ENCODE measurements around the gene CHCHD6. TPM values are rescaled to one million over a fixed set of nuclear protein-coding genes. Genes with fewer than 3 reads are reported as not detected.

CHCHD6 gene
- total and polyA plus RNA-seq, 2 donors from 2014 or later: 10.7 to 35.2 TPM

DNA sequence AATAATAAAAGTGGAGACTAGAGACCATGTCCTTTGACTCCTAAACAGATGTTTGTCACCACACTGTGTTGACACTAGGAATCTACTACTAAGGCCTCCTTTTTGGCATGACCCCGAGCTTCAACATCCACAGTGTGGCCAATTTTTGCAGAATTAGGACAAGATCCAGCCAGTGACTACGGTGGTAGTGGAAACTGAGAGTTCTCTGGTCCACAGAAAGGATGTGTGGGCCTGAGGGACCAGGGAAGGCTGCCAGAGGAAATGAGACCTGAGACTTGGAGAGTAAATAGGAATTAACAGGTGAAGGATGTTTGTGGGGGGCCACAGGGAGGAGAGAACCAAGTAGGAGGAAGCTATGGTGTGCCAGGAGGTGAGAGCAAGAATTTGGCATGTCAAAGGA is 122.7 kb downstream of the CHCHD6 start:
- TF ChIP-seq, protein P1, sequence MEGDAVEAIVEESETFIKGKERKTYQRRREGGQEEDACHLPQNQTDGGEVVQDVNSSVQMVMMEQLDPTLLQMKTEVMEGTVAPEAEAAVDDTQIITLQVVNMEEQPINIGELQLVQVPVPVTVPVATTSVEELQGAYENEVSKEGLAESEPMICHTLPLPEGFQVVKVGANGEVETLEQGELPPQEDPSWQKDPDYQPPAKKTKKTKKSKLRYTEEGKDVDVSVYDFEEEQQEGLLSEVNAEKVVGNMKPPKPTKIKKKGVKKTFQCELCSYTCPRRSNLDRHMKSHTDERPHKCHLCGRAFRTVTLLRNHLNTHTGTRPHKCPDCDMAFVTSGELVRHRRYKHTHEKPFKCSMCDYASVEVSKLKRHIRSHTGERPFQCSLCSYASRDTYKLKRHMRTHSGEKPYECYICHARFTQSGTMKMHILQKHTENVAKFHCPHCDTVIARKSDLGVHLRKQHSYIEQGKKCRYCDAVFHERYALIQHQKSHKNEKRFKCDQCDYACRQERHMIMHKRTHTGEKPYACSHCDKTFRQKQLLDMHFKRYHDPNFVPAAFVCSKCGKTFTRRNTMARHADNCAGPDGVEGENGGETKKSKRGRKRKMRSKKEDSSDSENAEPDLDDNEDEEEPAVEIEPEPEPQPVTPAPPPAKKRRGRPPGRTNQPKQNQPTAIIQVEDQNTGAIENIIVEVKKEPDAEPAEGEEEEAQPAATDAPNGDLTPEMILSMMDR (IDR thresholded peaks at IDR 0.05; ENCODE audit: borderline replicate concordance, extremely low read depth, insufficient read depth): no peak
- no peak for FAIRE-seq
- intact Hi-C loops (cut with DNase I): no loop called here
- Histone ChIP-seq H3K27me3 (ENCODE audit: control insufficient read depth, insufficient read depth, low read length) (no peaks in the 10 kb centered on the region), H3K9ac (ENCODE audit: low read length in 3 of 3) (no peak overlapping the region), H3K27ac (ENCODE audit: low read depth in 2 of 2, low read length in 2 of 2) (no peak overlapping the region), H3K36me3 (ENCODE audit: control insufficient read depth in 2 of 3, insufficient read depth in 3 of 3, low read length in 3 of 3) (no peaks in the 10 kb centered on the region), H3K4me1 (ENCODE audit: control insufficient read depth in 2 of 3, insufficient read depth in 2 of 3, low read depth in 1 of 3, low read length in 3 of 3) (no peaks in the 10 kb centered on the region), H3K4me3 (ENCODE audit: low read length in 3 of 3) (no peak overlapping the region), H3K9me3 (ENCODE audit: control insufficient read depth in 2 of 3, insufficient read depth in 1 of 3, low read length in 3 of 3) (peaks cover 0 to under 1% (median 0%) of the 10 kb centered on the region in 3 donors)
- no peak for DNase-seq

DNA sequence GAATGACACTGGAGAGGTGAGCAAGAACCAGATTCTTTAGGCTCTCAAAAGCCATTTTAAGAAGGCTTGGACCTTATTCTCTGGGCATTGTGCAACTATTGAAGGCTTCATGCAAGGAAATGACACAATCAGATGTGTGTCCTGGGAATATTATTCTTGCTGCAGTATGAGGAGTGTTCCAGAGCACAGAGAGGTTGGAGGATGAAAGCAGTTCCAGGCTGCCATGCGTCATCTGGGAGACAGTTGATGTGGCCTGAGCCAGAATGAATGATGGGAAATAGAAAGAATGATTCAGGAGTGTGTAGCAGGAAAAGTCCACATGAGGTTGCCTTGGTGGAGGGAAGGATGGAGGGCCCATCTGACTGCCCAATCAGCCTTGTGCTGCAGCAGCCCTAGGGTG is 123.1 kb downstream of the CHCHD6 start:
- DNase-seq (no peak), FAIRE-seq (no peak)
- intact Hi-C loops (cut with DNase I): no loop called here
- Histone ChIP-seq H3K4me3 (ENCODE audit: low read length in 3 of 3) (no peak overlapping the region), H3K9me3 (ENCODE audit: control insufficient read depth in 2 of 3, insufficient read depth in 1 of 3, low read length in 3 of 3) (no peaks in the 10 kb centered on the region), H3K27ac (ENCODE audit: low read depth in 2 of 2, low read length in 2 of 2) (no peak overlapping the region), H3K9ac (ENCODE audit: low read length in 3 of 3) (no peak overlapping the region), H3K27me3 (ENCODE audit: control insufficient read depth, insufficient read depth, low read length) (no peaks in the 10 kb centered on the region), H3K36me3 (ENCODE audit: control insufficient read depth in 2 of 3, insufficient read depth in 3 of 3, low read length in 3 of 3) (no peaks in the 10 kb centered on the region), H3K4me1 (ENCODE audit: control insufficient read depth in 2 of 3, insufficient read depth in 2 of 3, low read depth in 1 of 3, low read length in 3 of 3) (no peaks in the 10 kb centered on the region)
- TF ChIP-seq, protein P1 (IDR thresholded peaks at IDR 0.05; ENCODE audit: borderline replicate concordance, extremely low read depth, insufficient read depth): no peak

DNA sequence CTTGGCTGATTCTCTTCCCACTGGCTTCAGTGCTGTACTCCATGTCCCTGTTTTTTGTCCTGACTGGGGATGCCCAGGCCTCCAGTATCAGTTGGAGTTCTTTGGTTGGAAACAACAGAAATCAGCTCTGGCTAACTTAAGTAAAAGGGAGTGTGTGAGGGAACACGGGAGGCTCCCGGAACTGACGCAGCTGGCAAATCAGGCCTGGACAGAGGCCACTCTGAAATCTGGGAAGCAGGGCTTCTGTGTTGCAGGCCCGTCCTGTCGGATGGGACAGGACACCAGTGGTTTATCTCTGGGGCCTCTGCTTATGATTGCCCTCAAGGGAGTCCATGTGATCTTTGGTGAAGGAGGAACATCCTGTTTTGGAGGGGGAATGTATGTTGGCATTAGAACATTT is 124.3 kb downstream of the CHCHD6 start:
- Histone ChIP-seq H3K4me3 (ENCODE audit: low read length in 3 of 3) (no peak overlapping the region), H3K9me3 (ENCODE audit: control insufficient read depth in 2 of 3, insufficient read depth in 1 of 3, low read length in 3 of 3) (no peaks in the 10 kb centered on the region), H3K27ac (ENCODE audit: low read depth in 2 of 2, low read length in 2 of 2) (no peak overlapping the region), H3K27me3 (ENCODE audit: control insufficient read depth, insufficient read depth, low read length) (no peaks in the 10 kb centered on the region), H3K9ac (ENCODE audit: low read length in 3 of 3) (no peak overlapping the region), H3K4me1 (ENCODE audit: control insufficient read depth in 2 of 3, insufficient read depth in 2 of 3, low read depth in 1 of 3, low read length in 3 of 3) (no peaks in the 10 kb centered on the region), H3K36me3 (ENCODE audit: control insufficient read depth in 2 of 3, insufficient read depth in 3 of 3, low read length in 3 of 3) (no peaks in the 10 kb centered on the region)
- DNase-seq (no peak), FAIRE-seq (no peak)
- TF ChIP-seq, protein P1 (IDR thresholded peaks at IDR 0.05; ENCODE audit: borderline replicate concordance, extremely low read depth, insufficient read depth): no peak
- intact Hi-C loops (cut with DNase I): no loop called here

DNA sequence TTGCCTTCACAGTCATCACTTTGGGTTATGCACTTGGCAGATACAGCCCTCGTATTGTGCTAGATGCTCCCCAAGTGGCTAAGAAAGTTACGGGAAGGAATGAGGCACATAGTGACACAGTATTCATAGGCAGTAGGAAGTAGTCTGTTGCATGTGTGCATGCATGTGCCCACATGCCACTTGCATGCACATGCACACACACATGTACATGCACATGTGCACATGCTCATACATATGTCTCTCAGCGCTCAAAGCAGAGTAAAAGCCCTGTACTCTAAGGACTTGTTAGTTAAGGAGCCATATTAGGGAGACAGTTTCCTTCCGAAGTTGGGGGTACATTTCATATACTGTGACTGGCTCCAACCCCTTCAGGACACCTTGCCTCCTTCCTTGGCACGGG is 128.9 kb downstream of the CHCHD6 start:
- Histone ChIP-seq H3K4me3 (ENCODE audit: low read length in 3 of 3) (no peak overlapping the region), H3K27ac (ENCODE audit: low read depth in 2 of 2, low read length in 2 of 2) (no peak overlapping the region), H3K4me1 (ENCODE audit: control insufficient read depth in 2 of 3, insufficient read depth in 2 of 3, low read depth in 1 of 3, low read length in 3 of 3) (no peaks in the 10 kb centered on the region), H3K9ac (ENCODE audit: low read length in 3 of 3) (no peak overlapping the region), H3K27me3 (ENCODE audit: control insufficient read depth, insufficient read depth, low read length) (no peaks in the 10 kb centered on the region), H3K9me3 (ENCODE audit: control insufficient read depth in 2 of 3, insufficient read depth in 1 of 3, low read length in 3 of 3) (no peaks in the 10 kb centered on the region), H3K36me3 (ENCODE audit: control insufficient read depth in 2 of 3, insufficient read depth in 3 of 3, low read length in 3 of 3) (no peaks in the 10 kb centered on the region)
- no peak for DNase-seq
- intact Hi-C loops (cut with DNase I): no loop called here
- no peak for FAIRE-seq
- TF ChIP-seq, protein P1 (IDR thresholded peaks at IDR 0.05; ENCODE audit: borderline replicate concordance, extremely low read depth, insufficient read depth): no peak

Data from kidney (tissue), 14 donors.